Measurements from ENCODE around the gene ARMS2. TPM values are rescaled to one million over a fixed set of nuclear protein-coding genes. Genes with fewer than 3 reads are reported as not detected.

ARMS2 gene
- polyA plus RNA-seq, 1 of the 3 experiments (the other 2 are of a cell fraction): not detected

DNA sequence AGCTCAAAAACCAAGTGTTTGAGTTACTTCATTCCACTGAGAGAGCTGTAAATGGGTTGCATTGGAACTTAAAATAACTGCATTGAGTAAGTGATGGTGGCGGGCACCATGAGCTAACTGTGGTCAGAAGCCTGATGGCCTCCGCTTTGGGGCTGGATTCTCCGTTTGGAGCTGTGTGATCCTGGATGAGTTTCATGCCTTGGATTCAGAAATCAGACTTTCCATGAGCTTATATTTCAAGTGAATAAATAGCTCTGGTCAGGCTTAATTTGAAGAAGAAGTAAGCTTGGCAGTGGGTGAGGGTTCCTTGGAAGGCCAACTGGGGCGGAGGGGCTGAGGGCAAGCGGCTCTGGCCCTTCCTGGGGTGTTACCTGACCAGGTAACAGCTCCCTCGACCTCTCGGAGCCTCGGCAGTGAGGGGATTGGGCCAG, 12.5 kb downstream of the ARMS2 start:
- H3K36me3 ChIP-seq (replicated peaks in 1 of 2; ENCODE audit: control insufficient read depth in 1 of 2, insufficient read depth in 2 of 2, low read length in 1 of 2): peaks cover 0 to 2% of the 10 kb centered on the region in 2 experiments
- no peak overlapping the region for H3K4me3 ChIP-seq (ENCODE audit: low read depth in 2 of 2, low read length in 1 of 2)
- POLR2A ChIA-PET: no interaction called here
- peaks cover 6 to 17% of the 10 kb centered on the region in 2 experiments; a peak in 3 of 4 replicates for H3K4me1 ChIP-seq (ENCODE audit: control insufficient read depth in 1 of 2, insufficient read depth in 2 of 2, low read depth in 1 of 2, low read length in 1 of 2)
- no peak overlapping the region for H3K9ac ChIP-seq
- no peaks in the 10 kb centered on the region for H3K9me2 ChIP-seq
- peaks cover 18% of the 10 kb centered on the region for H4K20me1 ChIP-seq (ENCODE audit: insufficient read depth)
- no peak for DNase-seq
- no peaks in the 10 kb centered on the region for H3K9me3 ChIP-seq
- H2AFZ ChIP-seq (ENCODE audit: low read depth): no peak overlapping the region
- CTCF ChIA-PET: interaction anchor here (0.9 to 1.3 kb wide), 3 partner anchors 31 to 168 kb away, joined by 3 to 4 read pairs (median 4); no protein-coding TSS in a partner anchor
- TF ChIP-seq TAF1 (IDR thresholded peaks at IDR 0.05; ENCODE audit: borderline replicate concordance, low read depth, low read length) (no peak), MXI1 (IDR thresholded peaks at IDR 0.05; ENCODE audit: low read depth, low read length) (no peak), RCOR1 (IDR thresholded peaks at IDR 0.05; ENCODE audit: low read length) (no peak), NFIC (IDR thresholded peaks at IDR 0.05; ENCODE audit: borderline replicate concordance) (no peak), SMC3 (IDR thresholded peaks at IDR 0.05; ENCODE audit: low read depth, low read length) (no peak), FOXM1 (IDR thresholded peaks at IDR 0.05; ENCODE audit: low read depth) (no peak), RXRA (IDR thresholded peaks at IDR 0.05; ENCODE audit: borderline replicate concordance, low read depth) (no peak), EP300 (IDR thresholded peaks at IDR 0.05; ENCODE audit: borderline replicate concordance in 1 of 2, low read depth in 1 of 2, low read length in 1 of 2) (no peak), ELF1 (IDR thresholded peaks at IDR 0.05) (no peak), NRF1 (IDR thresholded peaks at IDR 0.05; ENCODE audit: low read depth, low read length) (no peak)
- TF ChIP-seq, protein P1, sequence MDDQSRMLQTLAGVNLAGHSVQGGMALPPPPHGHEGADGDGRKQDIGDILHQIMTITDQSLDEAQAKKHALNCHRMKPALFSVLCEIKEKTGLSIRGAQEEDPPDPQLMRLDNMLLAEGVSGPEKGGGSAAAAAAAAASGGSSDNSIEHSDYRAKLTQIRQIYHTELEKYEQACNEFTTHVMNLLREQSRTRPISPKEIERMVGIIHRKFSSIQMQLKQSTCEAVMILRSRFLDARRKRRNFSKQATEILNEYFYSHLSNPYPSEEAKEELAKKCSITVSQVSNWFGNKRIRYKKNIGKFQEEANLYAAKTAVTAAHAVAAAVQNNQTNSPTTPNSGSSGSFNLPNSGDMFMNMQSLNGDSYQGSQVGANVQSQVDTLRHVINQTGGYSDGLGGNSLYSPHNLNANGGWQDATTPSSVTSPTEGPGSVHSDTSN (IDR thresholded peaks at IDR 0.05): no peak
- TF ChIP-seq, protein P2, sequence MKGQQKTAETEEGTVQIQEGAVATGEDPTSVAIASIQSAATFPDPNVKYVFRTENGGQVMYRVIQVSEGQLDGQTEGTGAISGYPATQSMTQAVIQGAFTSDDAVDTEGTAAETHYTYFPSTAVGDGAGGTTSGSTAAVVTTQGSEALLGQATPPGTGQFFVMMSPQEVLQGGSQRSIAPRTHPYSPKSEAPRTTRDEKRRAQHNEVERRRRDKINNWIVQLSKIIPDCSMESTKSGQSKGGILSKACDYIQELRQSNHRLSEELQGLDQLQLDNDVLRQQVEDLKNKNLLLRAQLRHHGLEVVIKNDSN (IDR thresholded peaks at IDR 0.05; ENCODE audit: borderline replicate concordance, low read depth): no peak
- TF ChIP-seq, protein P3, sequence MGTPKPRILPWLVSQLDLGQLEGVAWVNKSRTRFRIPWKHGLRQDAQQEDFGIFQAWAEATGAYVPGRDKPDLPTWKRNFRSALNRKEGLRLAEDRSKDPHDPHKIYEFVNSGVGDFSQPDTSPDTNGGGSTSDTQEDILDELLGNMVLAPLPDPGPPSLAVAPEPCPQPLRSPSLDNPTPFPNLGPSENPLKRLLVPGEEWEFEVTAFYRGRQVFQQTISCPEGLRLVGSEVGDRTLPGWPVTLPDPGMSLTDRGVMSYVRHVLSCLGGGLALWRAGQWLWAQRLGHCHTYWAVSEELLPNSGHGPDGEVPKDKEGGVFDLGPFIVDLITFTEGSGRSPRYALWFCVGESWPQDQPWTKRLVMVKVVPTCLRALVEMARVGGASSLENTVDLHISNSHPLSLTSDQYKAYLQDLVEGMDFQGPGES (IDR thresholded peaks at IDR 0.05; ENCODE audit: low read depth, low read length): no peak
- TF ChIP-seq, protein P4, sequence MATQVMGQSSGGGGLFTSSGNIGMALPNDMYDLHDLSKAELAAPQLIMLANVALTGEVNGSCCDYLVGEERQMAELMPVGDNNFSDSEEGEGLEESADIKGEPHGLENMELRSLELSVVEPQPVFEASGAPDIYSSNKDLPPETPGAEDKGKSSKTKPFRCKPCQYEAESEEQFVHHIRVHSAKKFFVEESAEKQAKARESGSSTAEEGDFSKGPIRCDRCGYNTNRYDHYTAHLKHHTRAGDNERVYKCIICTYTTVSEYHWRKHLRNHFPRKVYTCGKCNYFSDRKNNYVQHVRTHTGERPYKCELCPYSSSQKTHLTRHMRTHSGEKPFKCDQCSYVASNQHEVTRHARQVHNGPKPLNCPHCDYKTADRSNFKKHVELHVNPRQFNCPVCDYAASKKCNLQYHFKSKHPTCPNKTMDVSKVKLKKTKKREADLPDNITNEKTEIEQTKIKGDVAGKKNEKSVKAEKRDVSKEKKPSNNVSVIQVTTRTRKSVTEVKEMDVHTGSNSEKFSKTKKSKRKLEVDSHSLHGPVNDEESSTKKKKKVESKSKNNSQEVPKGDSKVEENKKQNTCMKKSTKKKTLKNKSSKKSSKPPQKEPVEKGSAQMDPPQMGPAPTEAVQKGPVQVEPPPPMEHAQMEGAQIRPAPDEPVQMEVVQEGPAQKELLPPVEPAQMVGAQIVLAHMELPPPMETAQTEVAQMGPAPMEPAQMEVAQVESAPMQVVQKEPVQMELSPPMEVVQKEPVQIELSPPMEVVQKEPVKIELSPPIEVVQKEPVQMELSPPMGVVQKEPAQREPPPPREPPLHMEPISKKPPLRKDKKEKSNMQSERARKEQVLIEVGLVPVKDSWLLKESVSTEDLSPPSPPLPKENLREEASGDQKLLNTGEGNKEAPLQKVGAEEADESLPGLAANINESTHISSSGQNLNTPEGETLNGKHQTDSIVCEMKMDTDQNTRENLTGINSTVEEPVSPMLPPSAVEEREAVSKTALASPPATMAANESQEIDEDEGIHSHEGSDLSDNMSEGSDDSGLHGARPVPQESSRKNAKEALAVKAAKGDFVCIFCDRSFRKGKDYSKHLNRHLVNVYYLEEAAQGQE (IDR thresholded peaks at IDR 0.05; ENCODE audit: low read depth, low read length): no peak
- TF ChIP-seq, protein P5, sequence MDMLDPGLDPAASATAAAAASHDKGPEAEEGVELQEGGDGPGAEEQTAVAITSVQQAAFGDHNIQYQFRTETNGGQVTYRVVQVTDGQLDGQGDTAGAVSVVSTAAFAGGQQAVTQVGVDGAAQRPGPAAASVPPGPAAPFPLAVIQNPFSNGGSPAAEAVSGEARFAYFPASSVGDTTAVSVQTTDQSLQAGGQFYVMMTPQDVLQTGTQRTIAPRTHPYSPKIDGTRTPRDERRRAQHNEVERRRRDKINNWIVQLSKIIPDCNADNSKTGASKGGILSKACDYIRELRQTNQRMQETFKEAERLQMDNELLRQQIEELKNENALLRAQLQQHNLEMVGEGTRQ (IDR thresholded peaks at IDR 0.05; ENCODE audit: borderline replicate concordance, low read depth, low read length): no peak
- peaks cover 35% of the 10 kb centered on the region for H3F3A ChIP-seq (replicated peaks; ENCODE audit: insufficient read depth)
- H3K79me2 ChIP-seq (ENCODE audit: insufficient read depth): peaks cover 80% of the 10 kb centered on the region
- WGBS (ENCODE audit: low lambda C conversion rate): 76% methylated on average over 8 of the region's 8 CpGs
- H3K27ac ChIP-seq (ENCODE audit: low read depth in 2 of 2, low read length in 1 of 2): peak overlapping the region in 1 of 2 experiments; percentile 95; a peak in 1 of 4 replicates
- H3K4me2 ChIP-seq: no peak overlapping the region
- no peaks in the 10 kb centered on the region for H3K27me3 ChIP-seq (ENCODE audit: insufficient read depth)
